ENCODE data around the gene SLC4A3. TPM values are rescaled to one million over a fixed set of nuclear protein-coding genes. Genes with fewer than 3 reads are reported as not detected.

The SLC4A3 gene, protein sequence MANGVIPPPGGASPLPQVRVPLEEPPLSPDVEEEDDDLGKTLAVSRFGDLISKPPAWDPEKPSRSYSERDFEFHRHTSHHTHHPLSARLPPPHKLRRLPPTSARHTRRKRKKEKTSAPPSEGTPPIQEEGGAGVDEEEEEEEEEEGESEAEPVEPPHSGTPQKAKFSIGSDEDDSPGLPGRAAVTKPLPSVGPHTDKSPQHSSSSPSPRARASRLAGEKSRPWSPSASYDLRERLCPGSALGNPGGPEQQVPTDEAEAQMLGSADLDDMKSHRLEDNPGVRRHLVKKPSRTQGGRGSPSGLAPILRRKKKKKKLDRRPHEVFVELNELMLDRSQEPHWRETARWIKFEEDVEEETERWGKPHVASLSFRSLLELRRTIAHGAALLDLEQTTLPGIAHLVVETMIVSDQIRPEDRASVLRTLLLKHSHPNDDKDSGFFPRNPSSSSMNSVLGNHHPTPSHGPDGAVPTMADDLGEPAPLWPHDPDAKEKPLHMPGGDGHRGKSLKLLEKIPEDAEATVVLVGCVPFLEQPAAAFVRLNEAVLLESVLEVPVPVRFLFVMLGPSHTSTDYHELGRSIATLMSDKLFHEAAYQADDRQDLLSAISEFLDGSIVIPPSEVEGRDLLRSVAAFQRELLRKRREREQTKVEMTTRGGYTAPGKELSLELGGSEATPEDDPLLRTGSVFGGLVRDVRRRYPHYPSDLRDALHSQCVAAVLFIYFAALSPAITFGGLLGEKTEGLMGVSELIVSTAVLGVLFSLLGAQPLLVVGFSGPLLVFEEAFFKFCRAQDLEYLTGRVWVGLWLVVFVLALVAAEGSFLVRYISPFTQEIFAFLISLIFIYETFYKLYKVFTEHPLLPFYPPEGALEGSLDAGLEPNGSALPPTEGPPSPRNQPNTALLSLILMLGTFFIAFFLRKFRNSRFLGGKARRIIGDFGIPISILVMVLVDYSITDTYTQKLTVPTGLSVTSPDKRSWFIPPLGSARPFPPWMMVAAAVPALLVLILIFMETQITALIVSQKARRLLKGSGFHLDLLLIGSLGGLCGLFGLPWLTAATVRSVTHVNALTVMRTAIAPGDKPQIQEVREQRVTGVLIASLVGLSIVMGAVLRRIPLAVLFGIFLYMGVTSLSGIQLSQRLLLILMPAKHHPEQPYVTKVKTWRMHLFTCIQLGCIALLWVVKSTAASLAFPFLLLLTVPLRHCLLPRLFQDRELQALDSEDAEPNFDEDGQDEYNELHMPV
- 1 to 10 TPM; 1.4 to 6.1 (median 2.4) TPM for total RNA-seq
- 10 to 100 TPM in 1 of 2 donors, 1 to 10 TPM in 1; 9.9 to 10.2 TPM for polyA plus RNA-seq

DNA sequence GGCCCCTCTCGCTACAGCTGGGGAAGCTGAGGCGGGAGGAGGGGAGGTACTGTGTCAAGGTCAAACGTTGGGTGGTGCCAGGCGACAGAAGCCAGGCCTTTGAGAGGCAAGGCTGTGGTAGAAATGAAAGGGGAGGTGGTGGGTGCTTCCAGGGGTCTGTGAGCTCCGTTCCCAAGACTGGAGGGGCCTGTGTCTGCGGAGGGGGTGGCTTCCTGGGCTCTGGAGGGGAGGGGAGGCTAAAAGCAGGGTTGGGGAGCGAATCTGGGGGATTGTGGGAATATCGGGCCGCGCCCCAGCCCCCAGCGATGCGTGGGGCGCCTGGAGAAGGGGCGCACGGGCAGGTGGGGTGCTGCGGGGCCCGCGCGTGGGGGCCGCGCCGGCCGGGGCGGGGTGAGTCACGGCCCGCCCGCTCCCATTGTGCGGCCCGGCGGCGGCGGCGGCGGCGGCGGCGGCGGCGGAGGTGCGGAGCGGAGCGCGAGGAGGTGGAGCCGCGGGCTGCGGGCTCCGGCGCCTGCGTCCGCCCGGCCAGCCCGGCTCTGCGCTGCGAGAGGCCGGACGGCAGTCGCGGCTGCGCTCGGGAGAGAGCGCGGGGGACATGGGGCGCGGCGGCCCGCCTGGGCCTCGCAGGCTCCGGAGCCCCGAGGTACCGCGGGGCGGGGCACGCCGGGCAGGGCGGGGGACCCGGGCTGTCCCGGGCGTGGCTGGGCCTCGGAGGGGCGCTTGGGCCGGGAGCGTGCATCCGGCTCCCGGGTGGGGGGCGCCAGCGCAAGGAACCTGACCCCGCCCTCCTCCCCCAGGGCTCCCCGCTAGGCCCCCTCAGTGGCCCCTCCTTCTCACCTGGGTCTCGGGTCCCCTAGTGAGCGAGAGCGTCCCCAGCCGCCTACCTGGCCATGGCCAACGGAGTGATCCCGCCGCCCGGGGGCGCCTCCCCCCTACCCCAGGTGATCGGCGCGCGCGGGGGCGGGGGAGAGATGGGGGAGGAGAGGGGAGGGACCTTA is at the start of gene SLC4A3:
Gene SLC4A3 (plus strand): TSS at position 528 of the 998 bp plus-strand sequence. CDS start 363 bp downstream, at position 891.
- no peaks in the 10 kb centered on the region for H3K36me3 ChIP-seq
- H3K4me1 ChIP-seq, result no peaks in the 10 kb centered on the region
- no peaks in the 10 kb centered on the region for H3K9me3 ChIP-seq
- WGBS, 2 donors, result 1 to 3% methylated on average over 39 to 103 of the region's 103 CpGs
- ATAC-seq (peak; percentile 63 to 84 (median 78)), DNase-seq (peak in 3 of 6 donors; percentile 21 to 77 (median 59)), FAIRE-seq (no peak)
- no peak within 1 kb of the TSS for H3K27ac ChIP-seq
- intact Hi-C loops (cut with DNase I), result no loop called here
- peak within 1 kb of the TSS; percentile 37 to 64 (median 54) for H3K4me3 ChIP-seq
- no peak for TF ChIP-seq CTCF (IDR thresholded peaks at IDR 0.05)
- no peaks in the 10 kb centered on the region for H3K27me3 ChIP-seq

- H3K27me3 ChIP-seq, result no peaks in the 10 kb centered on the region
- H3K4me1 ChIP-seq, result peaks cover 0 to 4% (median 0%) of the 10 kb centered on the region in 3 donors
- H3K36me3 ChIP-seq, result no peaks in the 10 kb centered on the region
- H3K27ac ChIP-seq, result no peak overlapping the region
- no peak for DNase-seq
- H3K4me3 ChIP-seq, result no peak overlapping the region
- intact Hi-C loops (cut with DNase I), result no loop called here
- WGBS, 2 donors, result 81 to 84% methylated on average over 8 of the region's 8 CpGs
- H3K9me3 ChIP-seq, result no peaks in the 10 kb centered on the region
- no peak for TF ChIP-seq CTCF (IDR thresholded peaks at IDR 0.05)
- no peak for FAIRE-seq
- ATAC-seq, result no peak
Observed at GRCh38 chr2:219578811-219579613, 48.4 kb upstream of the SLC4A3 start.

- ATAC-seq (no peak), DNase-seq (no peak), FAIRE-seq (no peak)
- TF ChIP-seq CTCF (IDR thresholded peaks at IDR 0.05), result no peak
- 72 to 76% methylated on average over 2 of the region's 2 CpGs for WGBS, 2 donors
- H3K27ac ChIP-seq, result no peak overlapping the region
- H3K9me3 ChIP-seq, result no peaks in the 10 kb centered on the region
- intact Hi-C loops (cut with DNase I), result no loop called here
- no peaks in the 10 kb centered on the region for H3K27me3 ChIP-seq
- no peaks in the 10 kb centered on the region for H3K4me1 ChIP-seq
- no peaks in the 10 kb centered on the region for H3K36me3 ChIP-seq
- H3K4me3 ChIP-seq, result no peak overlapping the region
Observed at GRCh38 chr2:219581346-219581745, 46.1 kb upstream of the SLC4A3 start.
